Measurements from ENCODE around the gene ADAM12.

Gene ADAM12

DNA sequence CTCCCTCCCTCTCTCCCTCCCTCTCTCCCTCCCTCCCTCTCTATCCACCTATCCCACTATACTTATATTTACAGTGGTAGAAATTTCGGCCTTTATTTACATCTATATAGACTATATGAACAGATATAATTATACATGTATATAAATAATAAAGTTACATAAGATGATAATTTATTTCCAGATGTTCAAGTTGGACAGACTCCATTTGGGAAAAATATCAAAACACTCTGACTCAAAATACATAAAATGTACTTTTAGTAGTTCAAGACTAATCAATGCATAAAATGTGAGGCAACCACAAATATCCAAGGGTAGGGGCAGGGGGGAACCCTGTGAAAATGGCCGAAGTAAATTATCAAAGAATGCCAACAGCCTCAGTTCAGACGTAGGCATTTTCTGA, 288.9 kb downstream of the ADAM12 start:
- DNase-seq = no peak

DNA sequence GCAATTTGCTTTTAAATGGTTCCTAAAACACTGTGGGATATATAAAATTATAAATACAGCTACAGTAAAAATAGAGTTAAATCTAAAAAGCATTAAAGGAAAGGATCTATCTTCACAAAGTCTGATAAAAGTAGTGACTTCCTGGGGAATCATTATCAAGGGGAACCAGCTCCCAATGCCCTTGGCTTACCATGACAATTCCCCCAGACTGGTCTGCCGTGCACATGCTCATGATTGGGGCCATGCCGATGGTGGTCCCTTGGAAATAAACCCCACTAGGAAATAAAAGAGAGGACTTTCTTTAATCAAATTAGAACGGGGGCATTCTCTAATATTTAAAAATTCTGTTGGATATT, 290.1 kb downstream of the ADAM12 start:
- no peak for DNase-seq

DNA sequence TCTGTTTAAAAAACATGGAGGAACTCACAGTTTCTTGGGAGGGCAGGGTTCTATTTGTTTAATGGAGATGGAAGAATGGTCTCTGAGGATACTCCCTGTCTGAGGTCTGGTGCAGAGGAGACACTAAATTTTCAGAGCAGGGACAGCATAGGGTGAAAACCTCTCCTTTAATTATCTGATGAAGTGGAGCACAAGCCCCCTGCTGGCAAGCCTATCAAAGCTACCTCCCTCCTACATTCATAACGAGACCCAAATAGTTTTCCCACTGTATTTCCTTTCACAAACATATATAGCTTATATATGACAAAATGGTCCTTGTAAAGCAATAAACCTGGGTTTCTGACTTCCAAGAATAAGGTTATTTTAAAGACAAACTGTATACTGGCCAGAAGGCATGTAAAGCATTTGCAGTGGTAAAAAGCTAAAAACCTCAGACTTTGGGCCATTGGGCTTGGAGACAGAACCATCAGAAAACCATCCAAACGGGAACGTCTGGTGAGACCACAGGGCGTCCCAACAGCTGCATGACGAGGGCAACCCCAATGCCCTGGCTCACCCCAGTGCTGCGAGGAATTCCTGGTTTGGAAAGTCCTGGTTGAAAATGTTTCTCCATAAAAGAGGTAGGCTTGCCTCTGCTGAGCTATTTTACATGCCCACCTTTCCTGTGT, 290.6 kb downstream of the ADAM12 start:
- no peak for DNase-seq

DNA sequence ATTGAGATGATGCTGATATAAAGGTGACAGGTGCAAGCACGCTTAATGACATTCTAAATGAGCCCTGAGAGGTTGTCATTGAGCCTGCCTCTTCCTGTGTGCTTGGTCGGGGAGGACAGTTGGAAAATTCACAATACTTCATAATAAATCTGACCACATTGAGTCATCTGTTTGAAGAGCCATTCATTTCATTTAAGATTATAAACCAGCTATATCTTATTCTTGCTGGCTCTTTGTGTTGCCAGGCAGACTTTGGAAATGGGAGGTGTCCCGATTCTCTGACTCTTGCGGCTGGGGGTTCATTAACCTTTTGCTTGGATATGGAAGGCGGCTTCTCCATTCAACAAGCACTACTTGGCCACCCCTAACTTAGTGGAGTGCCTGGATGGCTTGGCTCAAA, 293.7 kb downstream of the ADAM12 start:
- no peak for DNase-seq

DNA sequence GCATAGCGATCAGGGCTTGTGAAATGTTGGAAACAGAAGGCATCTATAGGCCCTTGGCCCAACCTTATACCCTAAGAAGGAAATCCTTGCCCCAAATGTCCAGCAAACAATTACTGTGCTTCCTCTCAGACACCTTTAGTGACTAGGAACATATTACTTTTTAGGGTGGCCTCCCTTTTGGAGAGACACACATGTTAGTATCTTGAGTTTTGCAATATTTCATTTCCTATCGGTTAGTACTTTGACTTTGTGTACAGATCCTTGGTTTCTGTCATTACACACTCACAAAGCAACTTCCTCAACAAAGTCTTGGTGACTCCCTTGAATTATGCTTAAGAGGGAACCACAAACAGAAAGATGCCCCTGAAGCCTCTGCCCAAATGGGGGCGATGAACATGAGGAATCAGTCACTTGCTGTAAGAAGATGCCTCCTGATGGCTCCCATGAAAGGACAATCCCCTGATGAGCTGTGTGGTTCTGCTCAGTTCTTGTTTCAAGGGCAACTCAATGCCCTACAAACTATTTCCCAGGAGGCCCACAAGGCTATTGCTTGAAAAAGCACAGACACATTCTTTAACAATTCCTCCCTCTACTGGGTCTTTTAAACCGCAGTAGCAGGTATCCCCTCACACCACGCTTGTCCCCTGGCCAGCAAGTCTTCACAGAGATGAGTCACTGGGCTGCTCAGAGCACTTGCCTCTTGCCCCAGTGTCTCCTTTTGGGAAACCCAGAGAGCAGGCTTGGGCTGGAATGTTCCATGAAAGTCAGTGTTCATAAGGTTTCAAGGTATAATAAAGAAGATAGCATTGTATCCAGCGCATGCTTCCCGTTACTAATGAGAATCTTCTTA, 295.7 kb downstream of the ADAM12 start:
- DNase-seq = no peak

DNA sequence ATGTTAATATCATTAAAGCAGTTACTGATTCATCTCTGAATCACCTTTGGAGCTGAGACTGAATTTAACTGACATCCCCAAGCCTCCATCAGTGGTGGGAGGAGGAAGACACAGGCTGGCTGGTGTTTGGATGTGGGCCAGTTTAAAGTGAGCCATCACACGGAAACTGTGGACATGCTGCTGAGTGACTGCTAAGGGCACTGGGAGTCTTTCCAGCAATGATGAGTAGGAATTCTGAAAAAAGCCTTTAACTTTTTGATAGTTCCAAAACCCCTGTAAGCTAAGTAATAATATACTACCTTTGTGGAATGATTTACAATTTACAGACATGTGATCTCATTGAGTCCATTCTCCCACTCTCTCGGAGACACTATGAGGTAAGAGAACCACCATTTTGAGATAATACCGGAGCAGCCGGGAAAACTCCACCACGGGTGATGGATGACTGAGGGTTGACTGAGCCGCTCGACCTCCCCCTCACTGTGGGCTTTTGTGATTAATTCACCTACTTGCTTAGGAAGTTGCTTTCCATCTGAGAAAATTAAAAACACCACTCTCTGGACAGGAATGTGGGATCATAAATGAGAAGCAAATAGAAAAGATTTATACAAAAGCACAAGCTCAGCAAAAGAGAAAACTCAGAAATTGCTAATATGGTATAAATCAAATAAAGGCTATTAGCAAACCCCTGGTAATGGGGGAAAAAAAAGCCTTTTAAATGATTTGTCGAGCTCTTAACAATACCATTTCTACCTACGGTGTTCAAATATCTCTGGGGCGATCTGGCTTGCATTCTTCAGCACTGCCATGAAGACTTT, 297.2 kb downstream of the ADAM12 start:
- DNase-seq = no peak

DNA sequence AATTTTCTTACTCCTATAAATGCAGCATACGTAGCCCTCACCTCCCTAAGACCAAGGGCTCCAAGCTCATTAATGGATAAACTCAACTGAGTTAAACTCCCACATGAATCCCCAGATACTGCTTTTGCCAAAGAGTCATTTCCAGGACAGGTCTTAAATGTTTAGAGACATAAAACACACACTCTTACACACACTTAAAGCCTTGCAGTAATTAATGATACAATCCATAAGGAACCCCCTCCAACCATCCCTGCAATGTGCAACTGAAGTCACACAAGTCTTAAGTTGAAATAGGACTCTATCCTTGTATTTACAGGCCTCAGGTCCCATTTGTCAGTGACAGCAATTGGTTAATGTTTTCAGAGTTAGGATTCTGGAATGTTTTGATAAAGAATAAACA, 297.8 kb downstream of the ADAM12 start:
- DNase-seq = no peak

DNA sequence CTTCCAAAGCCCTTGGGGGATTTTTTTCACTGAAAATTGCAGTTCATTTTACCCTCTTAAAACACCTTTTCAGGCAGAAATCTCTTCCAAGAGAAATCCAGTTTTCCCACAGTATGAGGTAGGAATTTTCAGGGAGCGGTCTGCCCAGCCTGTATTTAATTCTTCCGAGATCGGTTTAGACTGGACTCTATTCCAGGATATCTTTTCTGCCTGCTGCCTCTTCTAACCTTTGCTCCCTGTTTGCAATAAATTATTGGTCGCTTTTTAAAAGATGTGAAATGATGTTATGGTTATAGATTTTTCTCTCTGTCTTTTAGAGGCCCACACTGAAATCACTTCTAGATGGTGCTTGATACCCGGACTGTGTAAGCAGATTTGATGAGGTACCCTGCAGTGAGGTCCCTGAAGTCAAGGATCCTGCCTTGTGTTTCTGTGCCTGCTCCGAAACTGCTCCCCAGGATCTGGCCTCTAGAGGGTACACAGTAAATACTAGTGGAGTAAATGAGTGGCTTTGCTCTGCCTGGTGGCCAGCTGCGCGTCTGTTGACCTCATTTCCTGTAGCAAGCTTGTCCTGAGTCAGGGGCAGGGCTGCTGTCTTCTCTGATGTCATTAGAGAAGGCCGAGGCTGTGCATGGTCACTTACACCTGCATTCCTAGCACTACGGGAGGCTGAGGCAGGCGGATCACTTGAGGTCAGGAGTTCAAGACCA, 300.3 kb downstream of the ADAM12 start:
- DNase-seq = no peak

DNA sequence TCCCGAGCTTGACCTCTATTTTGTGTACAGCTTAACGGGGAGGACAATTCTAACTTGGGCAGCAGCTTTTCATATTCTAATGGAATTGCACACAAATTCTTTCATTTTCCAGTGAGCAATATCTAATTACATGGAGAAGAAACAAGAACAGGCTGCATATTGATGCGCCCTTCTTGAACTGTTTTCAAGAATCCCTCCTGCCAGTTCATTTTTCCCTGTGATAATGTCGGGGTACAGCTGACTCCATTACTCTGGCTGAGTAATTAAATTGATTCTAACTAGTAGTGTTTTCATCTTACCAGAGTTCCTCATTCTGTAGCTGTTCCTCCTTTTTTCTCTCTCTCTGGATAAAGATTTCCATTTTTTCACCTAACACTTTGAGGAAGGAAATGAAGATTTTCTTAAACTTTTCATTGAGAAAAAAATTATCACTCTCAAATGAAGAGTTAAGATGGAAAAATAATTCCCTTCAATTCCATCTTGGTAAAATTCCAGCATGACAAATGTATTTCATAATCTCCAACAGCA, 301.1 kb downstream of the ADAM12 start:
- no peak for DNase-seq

DNA sequence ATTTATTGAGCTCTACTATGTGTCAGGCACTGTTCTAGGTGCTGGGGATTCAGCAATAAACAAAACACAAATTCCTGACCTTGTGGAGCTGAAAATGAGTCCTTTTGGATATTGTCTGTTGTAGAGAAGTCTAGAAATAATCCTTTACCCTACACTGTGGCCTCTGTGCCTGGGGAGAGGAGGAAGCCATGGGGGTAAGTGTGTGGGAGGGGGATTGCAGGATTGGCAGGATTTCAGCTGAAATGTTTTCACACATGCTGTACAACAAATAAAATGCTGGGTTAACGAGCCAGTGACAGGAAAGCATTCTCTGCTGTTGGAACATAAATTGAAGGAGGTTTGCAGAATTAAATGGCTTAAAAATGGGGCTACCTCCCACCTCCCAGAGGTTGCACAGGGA, 302.5 kb downstream of the ADAM12 start:
- DNase-seq = no peak

DNA sequence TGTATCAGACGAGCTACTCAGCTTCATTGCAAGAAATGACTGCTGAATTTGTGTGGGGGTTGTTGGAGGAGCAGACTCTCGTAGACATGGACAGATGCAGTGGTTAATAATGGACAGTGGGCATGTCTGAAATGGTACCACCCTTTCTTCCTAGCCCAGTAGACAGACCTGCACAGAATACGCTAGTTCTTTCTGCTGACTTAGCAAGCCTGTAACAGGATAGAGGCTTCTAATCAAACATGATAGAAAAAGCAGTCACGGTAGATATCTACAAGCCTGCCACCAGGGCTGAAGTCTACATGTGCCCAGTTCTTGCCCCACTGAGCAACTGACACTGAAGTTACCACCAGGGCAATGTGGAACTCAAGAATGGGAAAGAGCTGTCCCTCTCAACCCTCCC, 303.9 kb downstream of the ADAM12 start:
- DNase-seq = no peak

DNA sequence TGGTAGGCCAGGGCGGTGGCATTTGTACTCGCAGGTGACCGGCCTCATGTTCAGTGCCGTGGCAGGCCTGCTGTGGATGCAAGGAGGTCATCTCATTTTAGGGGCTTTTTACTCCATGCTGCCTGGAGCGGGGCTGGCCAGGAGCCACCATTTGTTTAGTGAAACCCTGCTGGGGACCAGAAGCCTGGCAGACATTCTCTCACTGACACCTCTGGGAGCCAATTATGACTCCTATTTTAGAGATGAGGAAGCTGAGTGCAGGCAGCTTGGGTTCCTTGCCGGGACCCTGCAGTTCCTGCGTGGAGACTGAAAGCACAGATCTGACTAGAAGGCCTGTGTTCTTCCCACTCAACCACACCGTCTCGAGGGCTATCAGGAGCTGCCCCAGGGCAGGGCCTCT, 305.3 kb downstream of the ADAM12 start:
- DNase-seq = no peak

DNA sequence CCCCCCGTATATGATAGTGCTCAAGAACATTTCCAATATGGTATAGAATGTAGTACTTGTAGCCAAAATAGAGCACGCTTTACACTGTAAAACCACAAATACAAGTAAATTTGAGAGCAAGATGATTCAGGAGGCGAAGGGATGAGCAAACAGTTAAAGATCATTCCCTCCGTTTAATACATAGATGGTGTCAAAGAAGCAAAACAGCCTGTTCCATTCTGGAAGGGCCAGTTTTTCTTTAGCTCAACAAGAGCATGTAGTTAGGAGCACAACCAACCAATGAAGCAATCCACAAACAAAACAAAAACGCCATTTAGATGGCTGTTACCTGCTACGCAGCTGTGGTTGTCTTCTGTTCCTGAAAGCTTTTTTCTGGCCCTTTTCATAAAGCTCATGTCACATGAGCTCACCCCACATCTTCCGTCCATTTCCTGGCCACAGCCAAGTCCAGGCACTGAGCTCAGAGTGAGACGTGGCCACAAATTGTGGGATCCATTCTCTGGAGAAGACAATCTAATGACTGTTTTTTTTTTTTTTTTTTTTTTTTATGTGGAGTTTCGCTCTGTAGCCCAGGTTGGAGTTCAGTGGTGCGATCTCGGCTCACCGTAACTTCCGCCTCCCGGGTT, 306.3 kb downstream of the ADAM12 start:
- no peak for DNase-seq

DNA sequence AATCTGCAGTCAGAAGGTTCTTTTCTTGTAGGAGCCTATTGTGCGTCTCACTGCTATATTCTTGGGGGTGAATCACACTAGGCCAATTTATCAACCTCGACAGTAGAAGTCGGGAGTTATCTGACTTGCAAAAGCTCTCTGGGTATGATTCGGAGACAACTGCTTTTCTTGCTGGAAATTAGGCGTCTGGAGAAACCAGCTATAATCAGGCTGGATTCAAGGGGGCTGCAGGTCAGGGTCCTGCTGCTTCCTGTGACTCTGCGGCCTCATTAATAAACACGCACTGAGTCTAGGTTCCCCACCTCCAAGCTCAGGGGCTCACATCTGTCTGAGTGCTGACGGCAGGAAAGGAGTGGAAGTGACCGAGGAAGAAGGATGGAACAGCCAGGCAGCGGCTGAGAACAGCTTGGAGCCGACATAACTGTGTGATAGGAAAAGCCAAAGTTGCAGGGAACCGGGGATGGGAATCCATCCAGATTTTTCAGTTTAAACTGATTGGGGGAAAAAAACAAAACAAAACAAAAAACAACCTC, 307.3 kb downstream of the ADAM12 start:
- DNase-seq = no peak

DNA sequence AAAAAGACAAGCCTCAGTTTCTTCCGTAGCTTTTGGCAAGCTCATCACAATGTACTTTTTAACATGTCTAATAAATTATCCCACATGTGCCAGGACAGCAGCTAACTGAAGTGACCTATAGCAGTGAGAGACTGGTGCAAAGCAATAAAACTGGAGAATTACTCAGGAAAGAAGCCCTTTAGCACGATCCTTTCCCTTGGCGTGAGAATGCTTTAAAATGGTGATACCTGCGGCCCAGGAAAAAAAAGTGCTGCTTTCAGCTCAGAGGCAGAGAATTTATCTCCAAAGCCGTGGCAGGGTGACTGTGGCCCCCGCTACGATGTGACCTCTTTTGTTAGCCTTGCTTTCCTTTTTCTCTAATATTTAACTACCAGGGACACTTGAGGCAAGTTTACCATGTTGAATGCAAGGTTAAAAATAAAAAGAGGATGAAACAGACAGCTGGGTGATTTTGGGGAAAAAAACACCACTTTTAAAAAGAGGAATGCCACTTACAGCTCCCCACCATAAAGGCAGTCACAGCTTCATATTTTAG, 307.9 kb downstream of the ADAM12 start:
- no peak for DNase-seq

DNA sequence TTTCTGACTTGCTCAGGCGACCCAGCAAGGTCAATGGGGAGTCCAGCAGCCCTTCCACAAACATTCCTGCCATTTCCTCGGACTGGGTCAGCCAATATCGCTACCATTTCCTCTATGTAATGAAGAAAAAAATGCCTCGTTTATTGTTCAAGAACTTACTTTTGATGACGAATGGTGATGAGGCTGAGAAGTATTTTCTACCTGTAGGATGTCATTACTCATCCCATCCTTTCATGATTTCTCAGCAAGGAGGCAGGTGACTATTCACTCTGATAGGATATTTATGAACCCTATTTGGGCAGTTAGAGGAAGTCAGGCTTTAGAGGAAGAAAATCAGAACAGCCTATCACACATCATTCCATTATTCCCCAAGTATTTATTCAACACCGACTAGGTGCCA, 313.3 kb downstream of the ADAM12 start:
- DNase-seq = no peak

DNA sequence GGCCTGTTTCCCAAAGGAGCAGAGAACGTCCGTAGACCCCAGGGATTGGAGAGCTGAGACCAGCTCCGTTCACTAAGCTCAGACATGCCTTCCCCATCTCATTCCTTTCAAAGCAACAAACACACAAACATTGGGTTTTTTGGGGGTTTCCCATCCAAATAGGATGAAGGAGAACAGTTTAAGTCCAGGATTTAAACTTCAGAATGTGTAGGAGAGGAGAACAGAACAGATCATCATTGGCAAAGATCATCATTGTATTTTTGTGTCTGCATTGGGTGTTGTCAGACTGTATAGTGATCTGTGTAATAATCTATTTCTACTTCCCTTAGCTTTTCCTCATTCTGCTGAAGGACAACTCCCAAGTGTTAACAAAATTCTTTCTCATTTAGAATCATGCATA, 314.0 kb downstream of the ADAM12 start:
- DNase-seq = no peak

DNA sequence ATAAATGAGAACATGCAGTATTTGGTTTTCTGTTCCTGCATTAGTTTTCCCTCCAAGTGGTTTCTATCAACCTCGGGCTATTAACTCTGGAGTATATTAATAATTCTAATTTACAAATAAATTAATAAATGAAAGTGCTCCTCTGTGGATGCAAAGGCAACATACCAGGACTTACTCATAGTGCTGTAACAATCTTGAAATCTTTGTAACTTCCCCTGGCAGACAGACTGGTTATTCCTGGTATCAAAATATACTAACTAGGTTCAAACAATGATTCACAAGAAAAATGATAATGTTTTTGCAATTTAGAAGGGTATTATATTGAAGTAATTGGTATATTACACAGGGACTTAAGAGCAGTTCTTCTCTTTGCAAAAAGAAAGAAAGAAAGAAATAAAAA, 314.7 kb downstream of the ADAM12 start:
- no peak for DNase-seq

DNA sequence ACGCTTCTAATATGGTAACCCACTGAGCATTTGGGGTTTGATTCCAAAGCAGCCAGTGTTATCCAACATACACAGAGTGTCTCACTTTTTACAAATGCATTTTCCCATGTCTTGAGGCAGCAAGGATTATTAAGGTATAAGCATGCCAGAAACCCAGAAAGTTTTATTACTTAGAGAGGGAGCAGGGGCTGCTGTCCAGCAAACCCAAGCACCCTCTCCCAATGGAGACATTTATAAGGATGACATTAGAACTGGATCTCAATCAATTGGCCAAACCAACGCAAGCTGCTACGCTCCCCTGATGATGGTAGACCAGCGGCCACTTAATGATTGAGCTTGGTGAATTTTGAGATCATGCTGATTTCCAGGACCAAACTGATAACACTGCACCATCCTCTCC, 315.7 kb downstream of the ADAM12 start:
- DNase-seq = no peak

DNA sequence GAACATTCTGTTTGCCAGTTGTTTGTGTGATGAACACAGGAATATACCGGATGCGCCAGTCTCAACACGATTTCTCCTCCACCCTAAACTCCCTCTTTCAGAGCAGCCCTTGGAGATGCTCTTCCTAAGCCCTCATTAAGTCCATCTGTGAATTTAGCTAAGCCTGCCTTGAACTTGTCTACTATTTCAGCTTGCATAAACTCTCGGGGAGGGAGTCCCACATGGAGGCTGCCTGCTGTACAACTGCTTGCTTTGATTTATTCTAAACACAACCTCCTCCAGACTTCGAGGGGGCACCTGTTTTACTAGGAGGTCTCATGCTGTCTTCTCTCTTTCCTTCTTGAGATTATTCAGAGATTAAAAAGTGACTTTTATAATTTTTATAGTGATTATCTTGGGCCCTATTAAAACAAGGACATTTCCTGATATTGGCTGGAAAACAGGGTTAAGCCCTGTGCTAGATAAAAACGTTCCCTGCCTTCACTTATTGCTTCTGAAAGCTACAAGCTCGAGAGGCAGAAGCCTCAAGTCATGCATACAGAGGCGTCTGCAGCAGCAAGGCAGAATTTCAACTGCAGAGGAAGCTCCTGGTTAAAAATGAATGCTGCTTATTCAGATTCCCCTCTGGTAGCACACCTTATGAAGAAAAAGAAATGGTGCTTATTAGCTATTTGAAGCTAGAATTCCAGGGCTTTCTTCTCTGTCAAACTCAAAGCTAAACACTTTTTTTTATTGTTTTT, 317.6 kb downstream of the ADAM12 start:
- no peak for DNase-seq

DNA sequence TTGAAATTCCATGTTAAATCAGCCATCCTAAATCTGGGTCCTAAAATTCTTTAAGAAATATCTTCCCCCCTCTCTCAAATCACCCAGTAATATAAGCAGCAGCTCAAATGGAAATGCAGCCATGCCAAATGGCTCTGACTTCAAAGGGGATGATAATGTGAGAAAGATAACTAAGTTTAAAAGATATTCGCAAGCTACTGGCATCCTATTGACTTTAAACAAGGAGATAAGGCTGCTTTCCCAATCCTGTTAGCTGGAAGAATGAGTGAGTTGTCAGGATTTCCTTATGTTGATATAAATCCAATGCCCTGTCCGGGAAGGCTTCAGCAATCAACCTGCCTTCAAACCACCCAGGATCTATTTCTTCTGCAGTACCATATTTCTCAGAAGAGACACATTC, 320.0 kb downstream of the ADAM12 start:
- DNase-seq = no peak

Data from NCI-H187 treated with DMSO at 0.1 percent for 48 hours (cell line).